ENCODE measurements around the gene ZCCHC7.

GRCh38 chr9:37405350-37405749 is 285.0 kb downstream of the ZCCHC7 start:
- TF ChIP-seq EZH2 (IDR thresholded peaks at IDR 0.05; ENCODE audit: borderline replicate concordance, low read length) = no peak
- TF ChIP-seq, protein P1, sequence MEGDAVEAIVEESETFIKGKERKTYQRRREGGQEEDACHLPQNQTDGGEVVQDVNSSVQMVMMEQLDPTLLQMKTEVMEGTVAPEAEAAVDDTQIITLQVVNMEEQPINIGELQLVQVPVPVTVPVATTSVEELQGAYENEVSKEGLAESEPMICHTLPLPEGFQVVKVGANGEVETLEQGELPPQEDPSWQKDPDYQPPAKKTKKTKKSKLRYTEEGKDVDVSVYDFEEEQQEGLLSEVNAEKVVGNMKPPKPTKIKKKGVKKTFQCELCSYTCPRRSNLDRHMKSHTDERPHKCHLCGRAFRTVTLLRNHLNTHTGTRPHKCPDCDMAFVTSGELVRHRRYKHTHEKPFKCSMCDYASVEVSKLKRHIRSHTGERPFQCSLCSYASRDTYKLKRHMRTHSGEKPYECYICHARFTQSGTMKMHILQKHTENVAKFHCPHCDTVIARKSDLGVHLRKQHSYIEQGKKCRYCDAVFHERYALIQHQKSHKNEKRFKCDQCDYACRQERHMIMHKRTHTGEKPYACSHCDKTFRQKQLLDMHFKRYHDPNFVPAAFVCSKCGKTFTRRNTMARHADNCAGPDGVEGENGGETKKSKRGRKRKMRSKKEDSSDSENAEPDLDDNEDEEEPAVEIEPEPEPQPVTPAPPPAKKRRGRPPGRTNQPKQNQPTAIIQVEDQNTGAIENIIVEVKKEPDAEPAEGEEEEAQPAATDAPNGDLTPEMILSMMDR (conservative IDR thresholded peaks at IDR 0.05 in 1 of 2, IDR thresholded peaks at IDR 0.05 in 1 of 2; ENCODE audit: extremely low read depth in 1 of 2, insufficient read depth in 1 of 2, low read depth in 1 of 2, low read length in 2 of 2) = no peak

Data from mammary epithelial cell (primary cell).